GM18507 (cell line): Measurements from ENCODE around the gene STARD7.
"Not testable (repeated sequence)": the region's sequence is repeated elsewhere in the genome, so short reads cannot be mapped to it uniquely, and the experiment has no call there.

ENCODE experiments used
- DNase-seq: peaks from one replicate; pipeline ENCODE4 v3.0.0; 2011; ENCODE audit warnings: low read depth; ENCODE audit not compliant: insufficient read length; ENCODE audit errors: extremely low spot score
- FAIRE-seq: peaks from 2 replicates; lab custom pipeline; 2011; peaks lifted over from hg19 to GRCh38; lab: Jason Lieb, UNC

Gene STARD7

GRCh38 chr2:96171831-96172230 lies 36.8 kb downstream of the STARD7 start:
- no peak for FAIRE-seq
- no peak for DNase-seq

GRCh38 chr2:96170626-96171025 lies 38.0 kb downstream of the STARD7 start:
- FAIRE-seq (no peak), DNase-seq (no peak)

- DNase-seq (no peak), FAIRE-seq (no peak)
Measured at GRCh38 chr2:96169868-96170507, 38.6 kb downstream of the STARD7 start.

- DNase-seq (no peak), FAIRE-seq (no peak)
Measured at GRCh38 chr2:96167407-96168013, 41.1 kb downstream of the STARD7 start.

DNA sequence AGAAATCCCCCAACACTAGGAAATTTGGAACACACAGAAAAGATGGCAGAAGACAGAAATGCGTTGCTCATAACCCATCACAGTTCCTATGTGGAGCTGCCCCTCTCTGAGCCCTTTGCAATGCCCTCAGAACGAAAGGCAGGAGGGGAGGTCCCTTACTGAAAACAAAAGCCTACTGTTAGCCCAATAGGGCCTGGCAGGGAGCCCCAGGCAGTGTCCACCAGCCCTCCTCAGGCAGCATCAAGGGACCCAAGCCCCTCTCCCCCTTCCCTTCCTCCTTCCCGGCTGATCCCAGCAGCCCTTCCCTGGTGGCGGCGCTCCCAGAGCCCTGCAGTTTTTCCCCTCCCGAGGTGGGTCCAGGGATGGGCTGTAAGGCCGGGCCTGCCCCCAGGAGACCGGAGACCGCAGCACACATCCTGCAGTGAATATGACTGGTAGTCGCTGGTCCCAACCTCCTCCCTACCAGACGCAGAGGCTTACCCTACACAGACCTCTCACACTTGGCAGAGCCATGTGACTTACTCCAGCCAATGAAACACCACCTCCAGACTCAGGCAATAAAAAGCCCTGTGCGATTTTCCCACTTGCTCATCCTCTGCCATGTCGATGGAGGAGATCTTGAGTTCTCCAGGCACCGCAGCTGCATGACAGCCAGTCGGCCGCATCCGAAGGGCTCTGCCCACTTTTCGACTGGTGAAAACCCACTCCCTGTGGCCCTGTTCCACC lies 44.0 kb downstream of the STARD7 start:
- peak; percentile 84 for DNase-seq
- FAIRE-seq = peak; percentile 98

DNA sequence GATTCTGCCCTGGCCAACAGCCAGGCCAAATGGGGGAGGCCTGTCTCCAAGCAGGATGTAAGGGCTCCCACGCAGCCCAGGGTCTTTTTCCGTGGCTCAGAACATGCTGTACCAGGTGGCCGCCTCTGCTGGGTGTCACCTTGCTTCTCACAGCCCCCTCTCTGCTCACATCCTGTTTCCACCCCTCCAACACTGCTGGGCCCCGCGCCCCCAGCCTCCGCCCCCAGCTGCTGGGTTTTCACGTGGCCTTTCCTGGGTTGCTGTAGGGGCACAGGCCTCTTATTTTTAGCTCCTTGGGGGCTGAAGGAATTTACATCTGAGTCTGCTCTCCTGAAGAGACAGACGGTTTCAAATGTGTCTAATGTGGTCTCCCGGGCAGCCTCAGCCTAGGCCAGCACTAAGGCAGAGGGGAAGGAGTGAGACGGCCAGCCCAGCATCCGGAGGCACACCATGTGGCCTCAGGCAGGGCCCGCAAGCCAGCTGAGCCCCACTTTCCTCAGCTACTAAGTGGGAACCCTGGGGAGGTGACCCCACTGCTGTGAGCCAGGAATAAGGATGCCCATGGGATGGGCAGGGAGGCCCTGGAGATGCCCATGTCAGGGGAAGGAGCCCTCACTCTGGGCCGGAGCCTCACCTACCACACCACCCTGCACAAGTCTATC lies 44.7 kb downstream of the STARD7 start:
- DNase-seq (no peak), FAIRE-seq (no peak)

- FAIRE-seq (no peak), DNase-seq (no peak)
Measured at GRCh38 chr2:96163415-96163767, 45.2 kb downstream of the STARD7 start.

- no peak for DNase-seq
- FAIRE-seq = peak; percentile 84
Measured at GRCh38 chr2:96161898-96162297, 46.7 kb downstream of the STARD7 start.

GRCh38 chr2:96160366-96160765 lies 48.3 kb downstream of the STARD7 start:
- not testable (repeated sequence) for FAIRE-seq, DNase-seq

DNA sequence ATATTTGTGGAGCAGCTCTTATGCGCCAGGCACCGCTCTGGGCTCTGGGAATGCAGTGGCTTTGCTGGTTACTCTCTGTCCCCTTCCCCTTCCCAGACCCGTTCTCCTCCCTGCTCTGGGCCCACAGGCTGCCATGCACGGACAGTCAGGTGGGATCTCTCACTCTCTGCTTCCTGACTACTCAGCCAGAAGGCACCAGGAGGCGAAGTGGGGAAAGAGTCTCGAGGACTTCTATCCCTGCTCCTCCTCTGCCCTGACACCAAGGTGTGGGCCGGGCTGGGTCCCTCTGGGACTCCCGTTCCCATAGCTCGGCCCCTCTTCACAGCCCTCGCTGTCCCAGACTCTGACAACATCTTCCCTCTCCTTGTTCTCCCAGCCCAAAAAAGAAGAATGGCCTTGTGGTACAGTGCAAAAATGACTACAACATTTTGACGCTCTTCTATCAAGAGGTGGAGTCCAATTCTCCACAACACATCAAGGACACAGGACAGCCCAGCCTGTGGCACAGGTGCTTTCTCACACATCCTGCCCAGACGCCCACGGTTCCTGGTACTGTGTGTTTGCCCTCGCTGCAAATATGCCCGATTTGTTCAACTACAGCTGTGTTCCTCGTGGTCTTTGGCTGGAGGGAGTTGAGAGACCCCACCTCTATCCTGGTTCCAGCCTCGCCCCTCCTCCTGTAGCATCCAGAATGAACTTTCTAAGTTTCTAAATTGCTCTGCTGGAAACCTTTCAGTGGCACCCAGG lies 49.4 kb downstream of the STARD7 start:
- DNase-seq = no peak
- peak; percentile 78 for FAIRE-seq

DNA sequence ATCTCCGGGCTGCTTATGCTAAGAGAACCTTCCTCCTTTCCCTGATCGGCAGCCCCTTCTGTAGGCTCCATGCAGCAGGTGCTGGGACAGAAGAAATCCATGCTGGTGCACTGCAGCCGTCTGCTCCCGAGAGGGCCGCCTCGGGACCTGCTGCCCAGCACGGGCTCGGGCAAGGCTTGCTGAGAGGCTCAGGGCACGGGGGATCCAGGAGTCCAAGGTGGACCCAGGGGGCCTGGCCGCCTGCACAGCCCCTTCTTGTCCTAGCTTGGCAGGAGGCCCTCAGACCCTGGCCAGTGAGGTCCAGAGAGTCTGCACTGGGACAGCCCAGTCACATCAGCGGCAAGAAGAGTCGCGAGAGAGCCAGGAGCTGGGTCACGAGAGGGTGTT lies 50.1 kb downstream of the STARD7 start:
- DNase-seq = no peak
- FAIRE-seq = no peak

- DNase-seq (no peak), FAIRE-seq (peak; percentile 99)
Measured at GRCh38 chr2:96157649-96158553, 50.7 kb downstream of the STARD7 start.

DNA sequence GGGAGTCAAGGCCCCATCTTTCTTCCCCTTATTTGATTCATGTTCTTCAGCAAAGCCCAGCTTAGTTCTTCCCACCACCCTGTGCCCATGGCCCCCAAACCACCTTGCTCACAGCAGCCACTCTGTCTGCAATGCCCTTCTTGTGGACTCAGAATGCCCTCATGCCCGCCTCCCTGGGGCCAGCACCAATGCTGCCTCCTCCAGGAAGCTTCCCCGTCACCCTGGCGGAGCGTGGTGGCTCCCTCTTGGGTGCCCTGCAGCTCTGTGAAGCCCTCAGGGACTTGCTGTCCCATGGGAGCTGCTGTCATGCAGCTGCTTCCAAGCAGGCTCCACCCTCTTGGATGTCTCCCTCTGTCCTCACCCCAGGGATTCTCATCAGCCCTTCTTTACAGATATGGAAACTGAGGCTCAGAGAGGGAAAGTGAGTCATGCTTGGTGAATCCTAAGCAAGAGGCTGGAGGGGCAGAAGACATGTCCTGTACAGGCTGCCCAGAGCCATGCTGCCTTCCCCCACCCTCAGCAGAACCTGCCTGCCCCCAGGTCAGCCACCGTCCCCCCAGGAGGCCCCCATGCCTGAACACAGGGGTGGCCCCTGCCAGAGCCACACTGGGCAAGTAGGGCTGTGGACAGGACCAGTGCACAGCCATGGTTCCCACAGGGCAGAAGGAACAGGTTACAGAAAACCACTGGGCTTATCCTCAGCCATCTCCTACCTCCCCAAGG lies 51.5 kb downstream of the STARD7 start:
- FAIRE-seq (no peak), DNase-seq (no peak)

DNA sequence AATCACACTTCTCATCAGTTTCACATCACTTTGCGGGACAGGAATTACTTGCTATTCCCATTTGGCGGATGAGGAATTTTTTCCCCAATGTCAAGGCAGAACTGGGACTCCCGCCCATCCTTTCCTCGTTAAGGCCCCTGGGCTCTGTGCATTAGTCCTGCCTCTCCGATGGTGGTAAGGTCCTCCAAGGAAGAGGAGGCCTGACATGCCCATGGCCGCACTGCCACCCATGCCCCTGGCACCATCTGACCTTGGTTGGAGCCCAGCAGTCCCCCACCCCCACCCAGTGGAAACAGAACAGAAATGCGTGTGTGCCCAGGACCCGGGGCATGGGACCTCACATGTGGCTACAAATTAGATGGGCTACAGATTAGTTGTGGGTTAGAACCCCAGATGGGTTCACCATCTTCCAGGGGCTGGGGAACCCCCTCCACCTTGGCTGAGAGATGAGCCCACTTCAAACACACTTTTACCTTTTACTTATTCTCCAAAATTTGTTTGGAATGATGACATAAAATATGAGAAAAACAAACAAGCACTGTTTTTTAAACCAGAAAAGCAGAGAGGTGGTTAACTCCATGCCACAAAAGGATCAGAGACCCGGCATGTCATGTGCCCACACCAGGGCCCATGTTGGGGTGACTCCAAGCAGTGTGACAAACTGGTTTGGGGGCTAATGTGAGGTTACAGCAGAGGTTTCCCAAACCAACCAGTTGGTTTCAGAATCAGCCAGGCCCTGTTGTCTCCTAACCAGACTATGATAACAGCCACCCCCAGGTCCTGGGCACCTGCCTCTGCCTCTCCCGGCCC lies 52.4 kb downstream of the STARD7 start:
- FAIRE-seq (no peak), DNase-seq (no peak)

DNA sequence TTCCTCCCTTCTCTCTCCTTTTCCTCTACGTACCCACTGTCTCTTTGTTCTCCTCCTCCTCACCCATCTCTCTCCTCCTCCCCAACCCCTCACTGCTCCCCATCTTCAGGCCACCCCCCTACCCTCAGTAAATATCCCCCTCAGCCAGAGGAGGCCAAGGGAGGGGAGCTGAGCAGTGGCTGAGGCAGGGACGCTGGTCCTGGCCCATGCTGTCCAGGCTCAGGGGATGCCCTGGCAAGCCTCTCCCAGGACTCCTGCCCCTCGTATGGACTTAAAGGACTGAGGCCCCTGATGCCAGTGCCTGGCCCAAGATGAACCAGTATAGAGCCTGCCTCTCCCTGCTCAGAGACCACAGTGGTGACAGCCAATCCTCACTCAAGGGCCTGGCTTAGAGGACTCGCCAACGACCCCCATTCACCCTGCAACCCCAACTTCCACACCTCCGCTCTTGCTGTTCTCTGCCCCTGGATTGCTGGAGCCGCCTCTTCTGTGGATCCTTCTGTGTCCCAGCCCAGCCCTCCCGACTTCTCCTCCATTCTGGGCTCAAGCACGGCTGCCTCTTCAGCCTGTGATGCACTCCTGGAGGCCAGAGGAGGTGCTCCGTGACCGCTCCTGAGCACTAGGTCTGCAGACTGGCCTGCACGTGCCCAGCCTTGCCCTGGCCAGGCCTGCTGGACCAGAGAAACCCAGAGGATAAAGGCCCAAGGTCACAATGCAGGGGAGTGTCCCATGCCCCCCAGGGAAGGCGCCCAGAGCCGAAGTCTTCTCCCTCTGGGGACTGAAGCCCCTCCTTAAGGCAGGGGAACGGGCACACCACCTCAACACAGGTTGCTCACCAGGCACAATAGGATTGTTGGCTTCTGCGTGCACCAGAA lies 53.9 kb downstream of the STARD7 start:
- DNase-seq = no peak
- no peak for FAIRE-seq

DNA sequence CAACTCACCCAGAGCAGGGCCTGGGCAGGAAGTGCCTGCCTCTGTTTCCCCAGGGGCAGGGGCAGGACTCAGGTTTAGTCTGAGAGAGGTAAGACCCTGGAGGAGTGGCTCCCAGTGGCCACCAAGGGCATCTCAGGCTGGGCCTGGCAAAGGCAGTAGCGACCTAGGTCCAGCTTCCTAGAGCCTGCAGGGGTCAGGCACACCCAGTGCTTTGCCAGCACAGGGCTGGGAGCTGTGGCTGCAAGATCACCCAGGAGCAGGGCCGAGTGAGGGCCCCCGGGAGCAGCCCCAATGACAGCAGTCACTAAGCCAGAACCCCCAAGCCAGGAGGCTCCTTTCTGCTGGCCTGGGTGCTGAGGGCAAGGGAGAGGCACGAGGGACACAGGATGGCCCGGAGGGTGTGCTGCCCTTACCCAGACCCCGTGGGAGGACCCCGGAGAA lies 54.6 kb downstream of the STARD7 start:
- FAIRE-seq = no peak
- DNase-seq = no peak
